H9 (cell line): ENCODE measurements around the gene ESPNL. TPM values are rescaled to one million over a fixed set of nuclear protein-coding genes. Genes with fewer than 3 reads are reported as not detected.

Experiments
- DNase-seq: peaks from one replicate; pipeline ENCODE4 v3.0.0-alpha.2; 2017
- H2AFZ ChIP-seq: one replicate; pipeline ENCODE4 v1.6.1; 2013; ENCODE audit warnings: mild to moderate bottlenecking, low read length, control low read depth, moderate library complexity
- H2AK5ac ChIP-seq: 2 replicates; pipeline ENCODE4 v1.6.1; 2013; ENCODE audit warnings: low read length, control low read depth, mixed read lengths; ENCODE audit not compliant: insufficient read length
- H2BK120ac ChIP-seq: one replicate; pipeline ENCODE4 v1.6.1; 2013; ENCODE audit warnings: low read depth, mild to moderate bottlenecking, low read length, control low read depth, inconsistent platforms; ENCODE audit not compliant: poor library complexity, severe bottlenecking
- H2BK12ac ChIP-seq: 2 replicates; pipeline ENCODE4 v1.6.1; 2013; ENCODE audit warnings: low read length, control low read depth, mixed read lengths, low read depth; ENCODE audit not compliant: insufficient read length
- H2BK15ac ChIP-seq: 2 replicates; pipeline ENCODE4 v1.6.1; 2013; ENCODE audit warnings: low read depth, low read length, control low read depth
- H2BK20ac ChIP-seq: one replicate; pipeline ENCODE4 v1.6.1; 2013; ENCODE audit warnings: low read depth, mild to moderate bottlenecking, low read length, control low read depth, inconsistent platforms; ENCODE audit not compliant: poor library complexity, severe bottlenecking
- H2BK5ac ChIP-seq: 2 replicates; pipeline ENCODE4 v1.6.1; 2013; ENCODE audit warnings: low read length, control low read depth, mixed read lengths; ENCODE audit not compliant: insufficient read length
- H3K14ac ChIP-seq: 2 replicates; pipeline ENCODE4 v1.6.1; 2013; ENCODE audit warnings: low read length, control low read depth; ENCODE audit not compliant: insufficient read depth
- H3K18ac ChIP-seq: 2 replicates; pipeline ENCODE4 v1.6.1; 2013; ENCODE audit warnings: low read depth, mild to moderate bottlenecking, mixed read lengths, low read length, control low read depth; ENCODE audit not compliant: insufficient read length
- H3K23ac ChIP-seq: 2 replicates; pipeline ENCODE4 v1.6.1; 2013; ENCODE audit warnings: low read length, control low read depth, mixed read lengths, low read depth; ENCODE audit not compliant: insufficient read length
- H3K23me2 ChIP-seq: 2 replicates; pipeline ENCODE4 v1.6.1; 2013; ENCODE audit warnings: low read depth, mild to moderate bottlenecking, mixed read lengths, low read length, control low read depth; ENCODE audit not compliant: insufficient read length, poor library complexity, severe bottlenecking
- H3K27ac ChIP-seq: 2 replicates; pipeline ENCODE4 v1.5.1; 2013; ENCODE audit warnings: low read length, control low read depth, mixed read lengths, low read depth; ENCODE audit not compliant: insufficient read length
- H3K27me3 ChIP-seq: 2 replicates; pipeline ENCODE4 v1.6.1; 2013; ENCODE audit warnings: low read length, control low read depth, inconsistent platforms; ENCODE audit not compliant: insufficient read depth
- H3K4ac ChIP-seq: 2 replicates; pipeline ENCODE4 v1.6.1; 2013; ENCODE audit warnings: low read depth, mild to moderate bottlenecking, control low read depth, inconsistent platforms, low read length, moderate library complexity
- H3K4me1 ChIP-seq: 2 replicates; pipeline ENCODE4 v1.6.1; 2013; ENCODE audit warnings: low read length, control low read depth, inconsistent platforms; ENCODE audit not compliant: insufficient read depth
- H3K4me2 ChIP-seq: 2 replicates; pipeline ENCODE4 v1.6.1; 2013; ENCODE audit warnings: low read length, control low read depth, mixed read lengths; ENCODE audit not compliant: insufficient read length, insufficient read depth
- H3K56ac ChIP-seq: 2 replicates; pipeline ENCODE4 v1.6.1; 2013; ENCODE audit warnings: low read depth, mild to moderate bottlenecking, mixed read lengths, low read length, control low read depth; ENCODE audit not compliant: insufficient read length
- H3K79me1 ChIP-seq: 2 replicates; pipeline ENCODE4 v1.6.1; 2013; ENCODE audit warnings: low read depth, mild to moderate bottlenecking, moderate library complexity, low read length, control low read depth, inconsistent platforms; ENCODE audit not compliant: insufficient read depth, poor library complexity, severe bottlenecking
- H3K79me2 ChIP-seq: 2 replicates; pipeline ENCODE4 v1.6.1; 2013; ENCODE audit warnings: low read length, control low read depth, inconsistent platforms; ENCODE audit not compliant: insufficient read depth
- H3K9ac ChIP-seq: 2 replicates; pipeline ENCODE4 v1.6.1; 2013; ENCODE audit warnings: low read length, control low read depth, mixed read lengths; ENCODE audit not compliant: insufficient read length; ENCODE audit errors: extremely low read depth
- H3K9me3 ChIP-seq: one replicate; pipeline ENCODE4 v1.6.1; 2013; ENCODE audit warnings: low read depth, low read length, inconsistent platforms; ENCODE audit not compliant: control insufficient read depth
- H3T11ph ChIP-seq: one replicate; pipeline ENCODE4 v1.6.1; 2013; ENCODE audit warnings: mild to moderate bottlenecking, low read length, control low read depth, inconsistent platforms
- H4K20me1 ChIP-seq: one replicate; pipeline ENCODE4 v1.6.1; 2013; ENCODE audit not compliant: control insufficient read depth, insufficient read length, insufficient read depth
- H4K5ac ChIP-seq: 2 replicates; pipeline ENCODE4 v1.6.1; 2013; ENCODE audit warnings: low read depth, mild to moderate bottlenecking, mixed read lengths, low read length, control low read depth; ENCODE audit not compliant: insufficient read length
- H4K8ac ChIP-seq: replicated peaks from 2 replicates; pipeline ENCODE4 v1.6.1; 2013; ENCODE audit warnings: low read length, control low read depth, mixed read lengths, low read depth; ENCODE audit not compliant: insufficient read length
- H4K91ac ChIP-seq: 2 replicates; pipeline ENCODE4 v1.6.1; 2013; ENCODE audit warnings: low read depth, mild to moderate bottlenecking, moderate library complexity, mixed read lengths, low read length, control low read depth; ENCODE audit not compliant: insufficient read length
- H3K27ac Mint-ChIP-seq, 3 experiments: 2 replicates in 2 of 3; 3 replicates in 1 of 3; pipeline ENCODE4 v1.8.0; 2020 to 2021; ENCODE audit warnings: mixed read lengths in 3 of 3, mild to moderate bottlenecking in 1 of 3, moderate library complexity in 1 of 3
- H3K27me3 Mint-ChIP-seq: 2 replicates; pipeline ENCODE4 v1.8.0; 2021; ENCODE audit warnings: low read depth, mild to moderate bottlenecking, moderate library complexity, mixed read lengths
- H3K36me3 Mint-ChIP-seq, 3 experiments: 2 replicates in 2 of 3; 3 replicates in 1 of 3; pipeline ENCODE4 v1.8.0; 2020 to 2021; ENCODE audit warnings: low read depth in 3 of 3, mixed read lengths in 3 of 3; ENCODE audit not compliant: insufficient read depth in 1 of 3
- H3K4me1 Mint-ChIP-seq, 2 experiments: 2 replicates each; pipeline ENCODE4 v1.8.0; 2020; ENCODE audit warnings: mixed read lengths in 2 of 2
- H3K4me3 Mint-ChIP-seq, 2 experiments: 2 replicates in 1 of 2; 3 replicates in 1 of 2; pipeline ENCODE4 v1.8.0; 2020 to 2021; ENCODE audit warnings: mild to moderate bottlenecking in 2 of 2, mixed read lengths in 2 of 2, moderate library complexity in 1 of 2
- H3K9me3 Mint-ChIP-seq, 2 experiments: 2 replicates in 1 of 2; 3 replicates in 1 of 2; pipeline ENCODE4 v1.8.0; 2020; ENCODE audit warnings: mild to moderate bottlenecking in 2 of 2, mixed read lengths in 2 of 2, moderate library complexity in 1 of 2
- CTCF ChIP-seq: fragments of 200-600 bp; sonication (generic); conservative IDR thresholded peaks from 3 replicates; pipeline ENCODE4 v1.8.0; 2021; ENCODE audit warnings: antibody characterized with exemption, mild to moderate bottlenecking
- WGBS: extraction: QIAGEN DNeasy Blood & Tissue Kit; methylation state at CpG from one replicate; pipeline ENCODE4 v1.1.7; 2013; ENCODE audit warnings: missing lambda C conversion rate, low lambda C conversion rate, mixed read lengths; ENCODE audit not compliant: insufficient read length; ENCODE audit errors: extremely low coverage; 5-methylcytosine and 5-hydroxymethylcytosine counted together
- total RNA-seq: library from RNA; stranded (reverse); gene quantifications from 2 replicates; pipeline ENCODE4 v1.2.1, GENCODE V29; 2021

The ESPNL gene
- total RNA-seq, 1 experiment from 2014 or later, result 0.17 TPM

- H3K36me3 Mint-ChIP-seq, result no peaks in the 10 kb centered on the region
These were observed 21.6 kb downstream of the ESPNL start for GRCh38 chr2:238121511-238122286.

More at GRCh38 chr2:238121511-238122286, 21.6 kb downstream of the ESPNL start:
- no peaks in the 10 kb centered on the region for H3K79me2 ChIP-seq
- H3K79me1 ChIP-seq, result no peaks in the 10 kb centered on the region
- H3K14ac ChIP-seq, result no peak overlapping the region
- no peaks in the 10 kb centered on the region for H3K23me2 ChIP-seq
- H3K9me3 Mint-ChIP-seq, result peaks cover 2 to 11% of the 10 kb centered on the region in 2 experiments; a peak in 4 of 5 replicates
- no peak overlapping the region for H2BK12ac ChIP-seq
- no peak overlapping the region for H2BK5ac ChIP-seq
- TF ChIP-seq CTCF, result no peak
- H2AFZ ChIP-seq, result no peak overlapping the region
- H3K4ac ChIP-seq, result no peak overlapping the region
- no peak overlapping the region for H3K23ac ChIP-seq
- no peaks in the 10 kb centered on the region for H3K4me1 Mint-ChIP-seq
- no peak overlapping the region for H4K91ac ChIP-seq
- H2BK15ac ChIP-seq, result no peak overlapping the region
- H2BK20ac ChIP-seq, result no peak overlapping the region
- no peaks in the 10 kb centered on the region for H3K27me3 ChIP-seq
- H3K4me3 Mint-ChIP-seq, result no peak overlapping the region
- H4K8ac ChIP-seq, result no peak overlapping the region
- H4K5ac ChIP-seq, result no peak overlapping the region
- WGBS, result no CpG with 5 or more reads among the region's 27 CpGs
- no peak overlapping the region for H3K9ac ChIP-seq
- no peaks in the 10 kb centered on the region for H3K9me3 ChIP-seq
- no peak overlapping the region for H3T11ph ChIP-seq
- no peak overlapping the region for H3K18ac ChIP-seq
- H2AK5ac ChIP-seq, result no peak overlapping the region
- no peaks in the 10 kb centered on the region for H4K20me1 ChIP-seq
- peaks cover 9% of the 10 kb centered on the region for H3K27me3 Mint-ChIP-seq
- no peak overlapping the region; a peak in 1 of 7 replicates for H3K27ac Mint-ChIP-seq
- H3K27ac ChIP-seq, result no peak overlapping the region
- no peak overlapping the region for H3K56ac ChIP-seq
- H2BK120ac ChIP-seq, result no peak overlapping the region
- no peak for DNase-seq
- H3K4me1 ChIP-seq, result no peaks in the 10 kb centered on the region
- no peak overlapping the region for H3K4me2 ChIP-seq
